K562 treated with DMSO at 1 percent for 48 hours (cell line): ENCODE data around the gene LRPPRC. TPM values are rescaled to one million over a fixed set of nuclear protein-coding genes. Genes with fewer than 3 reads are reported as not detected.

ENCODE experiments used
- total RNA-seq: library from RNA; unstranded; fragments of 300-600 nt; gene quantifications from 2 replicates; pipeline ENCODE4 v1.2.3, GENCODE V29; 2022; ENCODE audit warnings: low replicate concordance; ENCODE audit errors: extremely low read depth

The LRPPRC gene
- total RNA-seq: not detected in 2 replicates

DNA sequence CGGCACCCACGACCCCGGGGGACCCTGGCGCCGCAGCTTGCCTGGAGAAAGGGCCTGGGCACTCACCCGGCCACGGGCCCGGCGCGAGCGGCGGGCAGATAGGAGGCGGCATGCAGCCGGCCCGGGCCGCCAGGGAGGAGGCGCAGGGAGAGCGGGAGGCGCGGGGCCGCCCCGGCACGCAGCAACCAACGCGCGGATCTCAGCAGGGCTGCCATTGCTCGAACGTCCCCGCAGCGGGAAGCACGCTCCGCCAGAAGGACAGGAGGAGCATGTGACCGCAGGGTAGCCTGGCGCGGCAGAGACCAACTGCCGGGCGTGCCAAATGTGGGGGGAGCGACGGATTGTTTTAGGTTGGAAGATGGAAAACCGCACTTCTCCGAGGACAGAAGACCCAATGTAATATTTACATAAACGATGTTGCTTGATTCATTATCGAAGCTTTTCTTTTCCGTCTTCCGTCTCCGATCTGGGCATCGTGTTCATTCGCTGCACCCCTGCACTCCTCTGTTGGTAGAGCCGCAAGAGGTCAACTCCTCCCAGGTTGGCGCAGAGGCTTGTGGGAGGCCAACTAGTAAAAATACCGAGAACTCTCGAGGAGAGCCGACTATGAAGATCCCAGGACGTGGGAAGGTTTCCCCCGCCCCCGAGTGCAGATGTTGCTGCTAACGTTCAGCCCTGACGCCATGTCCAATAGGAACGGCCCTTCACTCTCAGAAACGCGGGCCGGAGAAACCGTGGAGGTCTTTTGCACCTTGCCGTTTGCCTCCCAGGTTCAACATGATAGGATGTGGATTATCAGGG, at the start of gene LRPPRC:
Gene LRPPRC, minus strand, starts transcription at position 257 of the 801 bp plus-strand sequence. Its CDS starts 42 bp downstream, at position 215.

DNA sequence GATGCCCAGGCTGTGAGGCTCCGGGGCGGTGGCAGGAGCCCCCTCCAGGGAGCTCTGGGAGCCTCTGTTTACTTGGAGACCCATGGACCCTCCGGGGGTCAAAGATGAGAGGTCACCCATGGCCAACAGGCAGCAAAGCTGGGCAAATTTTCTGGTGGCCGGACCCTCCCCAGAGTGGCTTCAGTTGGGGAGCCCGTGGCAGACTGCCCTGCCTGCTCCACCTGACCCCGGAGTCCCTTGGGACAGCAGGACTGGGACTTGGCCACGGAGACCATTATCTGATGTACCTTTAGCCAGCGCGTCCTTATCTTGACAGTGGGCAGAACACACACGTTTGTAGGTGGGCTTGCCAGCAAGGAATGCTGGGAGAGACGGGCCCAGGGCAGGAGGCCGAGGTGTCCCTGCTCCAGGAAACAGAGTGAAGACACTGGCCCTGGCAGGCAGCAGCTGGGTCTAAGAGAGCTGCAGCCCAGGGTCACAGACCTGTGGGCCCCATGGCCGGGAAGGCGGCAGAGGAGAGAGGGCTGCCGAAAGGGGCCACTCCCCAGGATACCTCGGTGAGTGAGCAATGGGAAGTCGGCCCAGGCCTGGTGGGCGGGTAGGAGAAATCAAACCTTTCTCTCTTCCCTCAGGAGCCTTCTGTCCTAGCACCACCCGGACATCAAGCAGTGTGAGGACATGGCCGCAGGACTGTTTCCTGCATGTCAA, 157.1 kb downstream of the LRPPRC start, which contains the start of the genes ABCG5 and ABCG8:
Gene ABCG5, minus strand, starts transcription at position 280 of the 708 bp plus-strand sequence. Its CDS starts 160 bp downstream, at position 120.
Gene ABCG8, plus strand, starts transcription at position 412 of the 708 bp plus-strand sequence. Its CDS starts 83 bp downstream, at position 495.

Other genes starting within 250 kb of the LRPPRC start
- not detected in 2 replicates for gene DYNC2LI1, start 221.9 kb downstream of the LRPPRC start, total RNA-seq
- not detected in 2 replicates for gene ABCG5, start 157.2 kb downstream of the LRPPRC start, total RNA-seq
- not detected in 2 replicates for gene ABCG8, start 157.0 kb downstream of the LRPPRC start, total RNA-seq
- not detected in 2 replicates for gene PPM1B, start 172.9 kb upstream of the LRPPRC start, total RNA-seq